NCI-H187 (cell line): Measurements from ENCODE around the gene ZDHHC20.
A peak's percentile ranks its signal among the peaks of the same experiment; 100 is the strongest.

Experiments used
- DNase-seq, 2 experiments: peaks; one replicate each; lab custom pipeline; 2025; lab: John Stamatoyannopoulos, UW

ZDHHC20 gene, protein sequence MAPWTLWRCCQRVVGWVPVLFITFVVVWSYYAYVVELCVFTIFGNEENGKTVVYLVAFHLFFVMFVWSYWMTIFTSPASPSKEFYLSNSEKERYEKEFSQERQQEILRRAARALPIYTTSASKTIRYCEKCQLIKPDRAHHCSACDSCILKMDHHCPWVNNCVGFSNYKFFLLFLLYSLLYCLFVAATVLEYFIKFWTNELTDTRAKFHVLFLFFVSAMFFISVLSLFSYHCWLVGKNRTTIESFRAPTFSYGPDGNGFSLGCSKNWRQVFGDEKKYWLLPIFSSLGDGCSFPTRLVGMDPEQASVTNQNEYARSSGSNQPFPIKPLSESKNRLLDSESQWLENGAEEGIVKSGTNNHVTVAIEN

GRCh38 chr13:21458813-21459701 lies at the start of gene ZDHHC20:
TSS of gene ZDHHC20 (minus strand) at chr13:21459303. CDS start at chr13:21459171, 132 bp downstream.
- peak; percentile 23 to 66 for DNase-seq

GRCh38 chr13:21504379-21504778 lies 45.3 kb upstream of the ZDHHC20 start:
- DNase-seq: no peak

DNA sequence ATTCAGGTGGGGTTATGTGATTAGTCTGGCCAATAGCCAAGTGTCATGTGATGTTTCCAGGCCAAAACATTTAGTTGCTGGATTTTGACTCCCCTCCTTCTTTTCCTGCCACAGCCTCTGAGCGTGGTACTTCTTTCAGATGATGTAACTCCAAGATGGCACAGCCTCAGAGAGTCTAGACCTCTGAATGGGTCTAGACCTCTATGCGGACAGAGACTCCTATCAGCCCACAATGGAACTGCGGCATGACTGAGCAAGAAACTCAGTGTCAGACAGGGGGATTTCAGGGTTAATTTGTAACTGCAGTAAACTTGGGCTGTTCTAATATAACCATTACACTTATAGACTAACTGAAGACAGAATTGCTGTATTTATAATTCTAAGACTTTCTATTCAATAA lies 42.6 kb upstream of the ZDHHC20 start:
- DNase-seq: no peak

DNA sequence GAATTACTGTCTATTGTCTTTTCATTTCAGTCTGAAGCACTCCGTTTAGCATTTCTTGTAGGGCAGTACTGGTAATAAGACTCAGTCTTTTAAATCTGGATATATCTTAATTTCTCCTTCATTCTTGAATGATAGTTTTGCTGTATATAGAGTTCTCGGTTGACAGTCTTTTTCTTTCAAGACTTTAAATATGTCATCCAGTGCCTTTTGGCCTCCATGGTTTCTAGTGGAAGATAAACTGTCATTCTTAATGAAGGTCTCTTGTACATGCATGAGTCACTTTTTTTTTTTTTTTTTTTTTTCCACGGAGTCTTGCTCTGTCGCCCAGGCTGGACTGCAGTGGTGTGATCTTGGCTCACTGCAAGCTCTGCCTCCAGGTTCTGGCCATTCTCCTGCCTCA lies 27.2 kb upstream of the ZDHHC20 start:
- no peak for DNase-seq

GRCh38 chr13:21483748-21484147 lies 24.6 kb upstream of the ZDHHC20 start:
- no peak for DNase-seq

GRCh38 chr13:21481359-21481758 lies 22.3 kb upstream of the ZDHHC20 start:
- no peak for DNase-seq

DNA sequence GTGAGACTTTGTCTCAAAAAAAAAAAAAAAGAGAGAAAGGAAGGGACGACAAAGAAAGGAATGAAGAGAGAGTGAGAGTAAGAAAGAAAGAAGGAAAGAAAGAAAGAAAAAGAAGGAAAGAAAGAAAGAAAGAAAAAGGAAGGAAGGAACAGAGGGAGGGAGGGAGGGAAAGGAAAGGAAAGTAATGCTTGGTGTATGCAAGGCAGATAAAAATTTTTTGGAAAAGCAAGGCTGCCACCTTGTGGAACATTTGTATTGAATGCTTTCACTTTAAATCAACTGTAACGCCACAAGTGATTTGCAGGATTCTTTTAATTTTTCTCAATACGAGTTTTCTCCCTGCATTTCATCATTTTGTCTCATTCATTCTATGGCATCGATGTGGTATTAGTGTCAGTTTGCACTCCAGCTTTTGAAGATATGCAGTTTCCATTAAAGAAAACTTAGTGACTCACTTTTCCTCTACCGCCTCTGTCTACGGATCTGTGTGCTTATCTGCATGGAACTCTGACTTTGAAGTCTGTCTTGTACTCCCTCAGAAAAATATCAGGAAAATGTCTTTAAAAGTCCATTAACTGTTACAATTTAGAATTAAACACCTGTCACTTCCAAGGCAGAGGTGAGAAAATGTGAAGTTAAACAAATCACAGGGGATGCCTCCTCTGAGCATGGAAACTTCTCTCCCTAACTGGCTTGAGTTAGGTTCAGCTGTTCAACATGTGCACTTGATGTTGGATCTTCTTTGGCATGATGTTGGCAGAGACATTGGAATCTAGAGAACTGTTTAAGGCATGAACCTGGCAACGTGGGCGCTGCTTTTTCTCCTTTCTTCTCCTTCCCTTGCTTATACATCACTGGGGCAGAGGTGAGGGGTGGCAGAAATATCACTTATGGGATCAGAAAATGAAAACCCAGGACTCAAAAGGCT lies 20.0 kb upstream of the ZDHHC20 start:
- no peak for DNase-seq

- DNase-seq: peak; percentile 17 to 18
These were observed 17.9 kb upstream of the ZDHHC20 start for GRCh38 chr13:21476893-21477472.

DNA sequence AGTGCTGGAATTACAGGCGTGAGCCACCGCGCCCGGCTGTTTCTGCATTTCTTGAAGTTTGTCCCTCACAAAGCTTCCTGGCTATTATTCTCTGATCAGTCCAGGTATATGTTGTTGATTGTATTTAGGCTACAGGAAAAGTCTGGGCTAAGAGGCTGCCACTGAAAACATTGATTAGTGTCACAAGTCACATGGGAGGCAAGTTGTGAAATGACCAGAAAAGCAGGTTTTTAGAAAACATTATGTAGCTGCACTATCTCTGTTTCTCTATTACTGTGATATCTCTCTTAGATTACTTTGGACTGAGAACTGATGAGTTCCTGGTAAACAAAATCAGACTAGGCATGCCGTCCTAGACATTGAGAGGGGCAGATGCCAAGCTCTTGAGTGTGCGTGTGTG lies 16.0 kb upstream of the ZDHHC20 start:
- no peak for DNase-seq

- no peak for DNase-seq
These were observed 11.7 kb upstream of the ZDHHC20 start for GRCh38 chr13:21470785-21471184.

GRCh38 chr13:21466527-21466926 lies 7.4 kb upstream of the ZDHHC20 start:
- no peak for DNase-seq

DNA sequence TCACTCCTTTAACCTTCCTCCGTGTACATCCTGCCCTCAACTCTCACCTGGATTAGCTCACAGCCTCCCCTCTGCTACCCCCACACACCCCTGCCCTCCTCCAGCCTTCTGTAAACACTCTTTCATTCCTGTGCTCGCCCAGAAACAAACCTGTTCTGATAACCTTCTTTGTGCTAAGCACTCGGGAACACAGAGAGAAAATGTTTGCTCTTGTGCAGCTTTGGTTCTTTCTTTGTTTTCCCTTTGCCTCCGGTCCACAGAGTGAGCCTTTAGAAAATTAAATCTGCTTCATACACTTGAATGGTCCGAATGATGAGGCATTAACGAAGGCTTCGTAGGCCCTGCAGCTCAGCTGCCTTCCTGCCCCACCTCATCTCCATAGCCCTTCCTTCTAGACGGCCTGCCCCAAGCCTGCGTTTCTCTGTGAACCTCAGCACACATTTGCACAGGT lies 6.6 kb upstream of the ZDHHC20 start:
- no peak for DNase-seq

GRCh38 chr13:21463424-21463823 lies 4.3 kb upstream of the ZDHHC20 start:
- no peak for DNase-seq

DNA sequence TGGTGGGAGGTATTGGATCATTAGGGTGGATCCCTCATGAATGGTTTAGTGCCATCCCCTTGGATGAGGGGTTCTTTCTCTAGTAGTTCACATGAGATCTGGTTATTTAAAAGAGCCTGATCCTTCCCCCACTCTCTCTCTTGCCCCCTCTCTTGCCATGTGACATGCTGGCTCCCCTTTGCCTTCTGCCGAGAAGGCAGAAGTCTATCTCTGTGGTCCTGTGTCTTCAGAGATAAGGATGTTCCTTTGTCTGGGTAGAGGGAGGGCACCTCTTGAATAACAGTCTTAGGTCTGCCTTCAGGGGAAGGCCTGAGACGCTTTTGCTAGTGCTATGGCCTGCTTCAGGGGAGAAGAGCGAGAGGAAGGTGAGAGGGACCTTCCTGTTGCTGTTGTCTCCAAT lies 2.0 kb upstream of the ZDHHC20 start:
- DNase-seq: no peak

GRCh38 chr13:21458451-21458812 lies 671 bp downstream of the ZDHHC20 start:
- no peak for DNase-seq

- no peak for DNase-seq
These were observed 5.6 kb downstream of the ZDHHC20 start for GRCh38 chr13:21453387-21454081.

GRCh38 chr13:21450936-21451335 lies 8.2 kb downstream of the ZDHHC20 start:
- no peak for DNase-seq

- no peak for DNase-seq
These were observed 12.4 kb downstream of the ZDHHC20 start for GRCh38 chr13:21446656-21447055.

GRCh38 chr13:21445759-21446158 lies 13.3 kb downstream of the ZDHHC20 start:
- DNase-seq: no peak

DNA sequence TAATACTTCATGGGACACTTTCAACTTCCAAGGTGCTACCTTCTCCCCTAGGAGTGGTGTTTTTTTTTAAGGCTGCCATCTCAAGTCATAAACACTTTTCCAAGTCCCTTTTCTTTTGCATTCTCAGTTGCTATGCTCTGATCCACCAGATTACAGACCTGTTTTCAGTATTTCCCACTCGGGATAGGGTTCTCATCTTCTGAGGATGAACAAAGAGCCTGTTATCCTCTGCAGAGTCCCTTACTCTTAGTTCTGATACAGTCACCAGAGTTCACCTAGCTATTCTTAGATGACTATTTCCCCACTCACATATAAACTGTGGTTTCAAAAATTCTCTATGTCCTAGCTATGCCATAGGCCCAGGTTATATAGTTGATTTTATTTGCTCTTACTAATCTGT lies 15.9 kb downstream of the ZDHHC20 start:
- no peak for DNase-seq

DNA sequence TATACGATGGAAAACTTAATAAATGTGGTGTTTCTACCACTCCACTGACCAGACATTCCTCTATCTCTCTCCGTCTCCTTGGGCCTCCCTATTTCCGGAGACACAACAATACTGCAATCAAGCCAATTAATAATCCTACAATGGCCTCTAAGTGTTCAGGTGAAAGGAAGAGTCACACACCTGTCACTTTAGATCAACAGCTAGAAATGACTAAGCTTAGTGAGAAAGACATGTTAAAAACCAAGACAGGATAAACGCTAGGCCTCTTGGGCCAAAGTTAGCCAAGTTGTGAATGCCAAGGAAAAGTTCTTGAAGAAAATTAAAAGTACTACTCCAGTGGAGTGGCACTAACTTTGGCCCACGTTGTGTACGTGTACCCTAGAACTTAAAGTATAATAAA lies 22.5 kb downstream of the ZDHHC20 start:
- DNase-seq: no peak
